ENCODE measurements around the gene OR6Y1.

GRCh38 chr1:158496374-158496773, 57.8 kb downstream of the OR6Y1 start:
- TF ChIP-seq GATA2 (IDR thresholded peaks at IDR 0.05; ENCODE audit: low read depth, low read length), result no peak
- no peak for TF ChIP-seq GATA3 (IDR thresholded peaks at IDR 0.05; ENCODE audit: low read depth, low read length)
